Measurements from ENCODE around the gene SELP. TPM values are rescaled to one million over a fixed set of nuclear protein-coding genes. Genes with fewer than 3 reads are reported as not detected.

The SELP gene
- total RNA-seq, 1 experiment from 2014 or later, result not detected

DNA sequence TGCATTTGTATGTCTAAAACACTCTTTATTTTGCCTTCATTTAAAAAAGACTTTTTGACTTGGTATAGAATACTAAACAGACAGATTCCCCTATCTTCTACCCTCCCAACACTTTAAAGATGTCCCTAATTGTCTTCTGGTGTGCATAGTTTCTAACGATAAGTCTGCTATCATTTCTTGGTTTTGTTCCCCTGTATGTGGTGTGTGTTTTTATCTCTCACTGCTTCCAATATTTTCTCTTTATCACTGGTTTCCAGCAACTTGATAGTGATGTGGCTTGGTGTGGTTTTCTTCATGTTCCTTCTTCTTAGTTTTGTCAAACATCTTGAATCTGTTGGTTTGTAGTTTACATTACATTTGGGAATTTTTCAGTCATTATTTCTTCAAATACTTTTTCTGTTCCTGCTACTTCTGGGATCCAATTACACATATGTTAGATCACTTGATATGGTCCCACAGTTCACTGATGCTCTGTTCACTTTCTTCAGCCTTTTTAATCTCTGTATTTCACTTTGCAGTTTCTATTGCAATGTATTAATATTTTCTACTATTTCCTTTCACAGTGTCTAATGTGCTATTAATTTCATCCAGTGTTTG is 66.8 kb downstream of the SELP start:
- TF ChIP-seq POLR2AphosphoS5 (IDR thresholded peaks at IDR 0.05; ENCODE audit: low read depth, low read length) (no peak), TCF7L2 (IDR thresholded peaks at IDR 0.05; ENCODE audit: low read depth, low read length) (no peak), SIN3A (IDR thresholded peaks at IDR 0.05; ENCODE audit: borderline replicate concordance, insufficient read depth, low read depth, low read length) (no peak)
- TF ChIP-seq, protein P1, sequence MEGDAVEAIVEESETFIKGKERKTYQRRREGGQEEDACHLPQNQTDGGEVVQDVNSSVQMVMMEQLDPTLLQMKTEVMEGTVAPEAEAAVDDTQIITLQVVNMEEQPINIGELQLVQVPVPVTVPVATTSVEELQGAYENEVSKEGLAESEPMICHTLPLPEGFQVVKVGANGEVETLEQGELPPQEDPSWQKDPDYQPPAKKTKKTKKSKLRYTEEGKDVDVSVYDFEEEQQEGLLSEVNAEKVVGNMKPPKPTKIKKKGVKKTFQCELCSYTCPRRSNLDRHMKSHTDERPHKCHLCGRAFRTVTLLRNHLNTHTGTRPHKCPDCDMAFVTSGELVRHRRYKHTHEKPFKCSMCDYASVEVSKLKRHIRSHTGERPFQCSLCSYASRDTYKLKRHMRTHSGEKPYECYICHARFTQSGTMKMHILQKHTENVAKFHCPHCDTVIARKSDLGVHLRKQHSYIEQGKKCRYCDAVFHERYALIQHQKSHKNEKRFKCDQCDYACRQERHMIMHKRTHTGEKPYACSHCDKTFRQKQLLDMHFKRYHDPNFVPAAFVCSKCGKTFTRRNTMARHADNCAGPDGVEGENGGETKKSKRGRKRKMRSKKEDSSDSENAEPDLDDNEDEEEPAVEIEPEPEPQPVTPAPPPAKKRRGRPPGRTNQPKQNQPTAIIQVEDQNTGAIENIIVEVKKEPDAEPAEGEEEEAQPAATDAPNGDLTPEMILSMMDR (IDR thresholded peaks at IDR 0.05), result no peak
- TF ChIP-seq, protein P2, sequence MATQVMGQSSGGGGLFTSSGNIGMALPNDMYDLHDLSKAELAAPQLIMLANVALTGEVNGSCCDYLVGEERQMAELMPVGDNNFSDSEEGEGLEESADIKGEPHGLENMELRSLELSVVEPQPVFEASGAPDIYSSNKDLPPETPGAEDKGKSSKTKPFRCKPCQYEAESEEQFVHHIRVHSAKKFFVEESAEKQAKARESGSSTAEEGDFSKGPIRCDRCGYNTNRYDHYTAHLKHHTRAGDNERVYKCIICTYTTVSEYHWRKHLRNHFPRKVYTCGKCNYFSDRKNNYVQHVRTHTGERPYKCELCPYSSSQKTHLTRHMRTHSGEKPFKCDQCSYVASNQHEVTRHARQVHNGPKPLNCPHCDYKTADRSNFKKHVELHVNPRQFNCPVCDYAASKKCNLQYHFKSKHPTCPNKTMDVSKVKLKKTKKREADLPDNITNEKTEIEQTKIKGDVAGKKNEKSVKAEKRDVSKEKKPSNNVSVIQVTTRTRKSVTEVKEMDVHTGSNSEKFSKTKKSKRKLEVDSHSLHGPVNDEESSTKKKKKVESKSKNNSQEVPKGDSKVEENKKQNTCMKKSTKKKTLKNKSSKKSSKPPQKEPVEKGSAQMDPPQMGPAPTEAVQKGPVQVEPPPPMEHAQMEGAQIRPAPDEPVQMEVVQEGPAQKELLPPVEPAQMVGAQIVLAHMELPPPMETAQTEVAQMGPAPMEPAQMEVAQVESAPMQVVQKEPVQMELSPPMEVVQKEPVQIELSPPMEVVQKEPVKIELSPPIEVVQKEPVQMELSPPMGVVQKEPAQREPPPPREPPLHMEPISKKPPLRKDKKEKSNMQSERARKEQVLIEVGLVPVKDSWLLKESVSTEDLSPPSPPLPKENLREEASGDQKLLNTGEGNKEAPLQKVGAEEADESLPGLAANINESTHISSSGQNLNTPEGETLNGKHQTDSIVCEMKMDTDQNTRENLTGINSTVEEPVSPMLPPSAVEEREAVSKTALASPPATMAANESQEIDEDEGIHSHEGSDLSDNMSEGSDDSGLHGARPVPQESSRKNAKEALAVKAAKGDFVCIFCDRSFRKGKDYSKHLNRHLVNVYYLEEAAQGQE (IDR thresholded peaks at IDR 0.05; ENCODE audit: insufficient read depth in 1 of 2, low read depth in 2 of 2, low read length in 1 of 2), result no peak
- Histone ChIP-seq H3K4me3 (ENCODE audit: low read depth in 2 of 2, low read length in 2 of 2) (no peak overlapping the region), H3K9me3 (ENCODE audit: control insufficient read depth, insufficient read depth, low read depth, low read length) (no peaks in the 10 kb centered on the region), H3K36me3 (ENCODE audit: control insufficient read depth, insufficient read depth, low read length) (no peaks in the 10 kb centered on the region), H3K27me3 (ENCODE audit: control insufficient read depth, insufficient read depth, low read length) (peaks cover 11% of the 10 kb centered on the region), H3K27ac (ENCODE audit: low read length) (no peak overlapping the region), H3K4me1 (ENCODE audit: control insufficient read depth, insufficient read depth, low read length) (no peaks in the 10 kb centered on the region)
- ATAC-seq (no peak), DNase-seq (ENCODE audit: low read depth, low spot score) (no peak)
- no TSS peak for BruUV-seq (replicated peaks)
- POLR2A ChIA-PET, result no interaction called here
- in situ Hi-C loops (cut with HindIII; ENCODE audit: low pct_unique_long_range_greater_than_20kb, low sequenced_read_pairs) (no loop called here), intact Hi-C loops (cut with micrococcal nuclease; ENCODE audit: unreplicated experiment) (no loop called here)
- CTCF ChIA-PET, result no interaction called here

DNA sequence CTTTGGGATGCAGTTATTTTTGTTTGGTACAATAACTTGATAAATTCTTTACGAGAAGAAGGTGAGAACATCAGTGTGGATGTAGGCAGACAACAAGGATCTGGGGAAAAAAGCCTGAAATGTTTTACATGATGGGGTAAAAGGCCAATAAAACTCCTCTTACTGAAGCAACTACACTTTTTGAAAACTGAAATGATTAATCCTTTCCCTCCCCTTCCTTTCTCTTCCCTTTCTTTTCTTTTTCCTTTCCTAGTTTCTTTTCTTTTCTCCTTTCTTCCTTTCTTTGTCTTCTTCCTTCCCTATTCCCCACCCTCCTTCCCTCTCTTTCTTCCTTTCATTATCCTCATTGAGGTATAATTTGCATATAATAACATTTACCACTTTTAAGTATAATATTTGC is 68.2 kb downstream of the SELP start:
- CTCF ChIA-PET, result no interaction called here

More for the DNA sequence above, 68.2 kb downstream of the SELP start:
- Histone ChIP-seq H3K36me3 (ENCODE audit: control insufficient read depth, insufficient read depth, low read length) (no peaks in the 10 kb centered on the region), H3K4me1 (ENCODE audit: control insufficient read depth, insufficient read depth, low read length) (no peaks in the 10 kb centered on the region), H3K4me3 (ENCODE audit: low read depth in 2 of 2, low read length in 2 of 2) (no peak overlapping the region), H3K27me3 (ENCODE audit: control insufficient read depth, insufficient read depth, low read length) (peaks cover 16% of the 10 kb centered on the region), H3K27ac (ENCODE audit: low read length) (no peak overlapping the region), H3K9me3 (ENCODE audit: control insufficient read depth, insufficient read depth, low read depth, low read length) (no peaks in the 10 kb centered on the region)
- intact Hi-C loops (cut with micrococcal nuclease; ENCODE audit: unreplicated experiment), result no loop called here
- TF ChIP-seq, protein P1 (IDR thresholded peaks at IDR 0.05), result no peak
- no peak for TF ChIP-seq SIN3A (IDR thresholded peaks at IDR 0.05; ENCODE audit: borderline replicate concordance, insufficient read depth, low read depth, low read length)
- no peak for TF ChIP-seq POLR2AphosphoS5 (IDR thresholded peaks at IDR 0.05; ENCODE audit: low read depth, low read length)
- TF ChIP-seq, protein P2 (IDR thresholded peaks at IDR 0.05; ENCODE audit: insufficient read depth in 1 of 2, low read depth in 2 of 2, low read length in 1 of 2), result no peak
- TF ChIP-seq TCF7L2 (IDR thresholded peaks at IDR 0.05; ENCODE audit: low read depth, low read length), result no peak
- no peak for DNase-seq (ENCODE audit: low read depth, low spot score)
- BruUV-seq (replicated peaks), result no TSS peak
- ATAC-seq, result no peak
- POLR2A ChIA-PET, result no interaction called here
- in situ Hi-C loops (cut with HindIII; ENCODE audit: low pct_unique_long_range_greater_than_20kb, low sequenced_read_pairs), result no loop called here

Measured in Panc1 (cell line).